A673 (cell line): Measurements from ENCODE around the gene NDOR1. TPM values are rescaled to one million over a fixed set of nuclear protein-coding genes. Genes with fewer than 3 reads are reported as not detected.

Source experiments
- BruUV-seq: library from RNA; stranded (reverse); fragments of 400-500 nt; replicated peaks from 2 replicates; lab custom pipeline; 2021; lab: Mats Ljungman, UMichigan
- CTCF ChIA-PET: fragments of 300-600 bp; sonication (Branson Sonifier 250); formaldehyde crosslinking; loops from one replicate; lab custom pipeline; 2022; ENCODE audit warnings: antibody characterized with exemption; lab: Charles Lee
- POLR2A ChIA-PET: fragments of 300-600 bp; sonication (Branson Sonifier 250); formaldehyde crosslinking; loops from one replicate; lab custom pipeline; 2022; ENCODE audit warnings: antibody characterized with exemption; ENCODE audit not compliant: low non-redundant PET; lab: Charles Lee
- DNase-seq: peaks from one replicate; pipeline ENCODE4 v3.0.0-alpha.2; 2015; ENCODE audit warnings: low spot score
- H3K27ac ChIP-seq: fragments of 200-600 bp; sonication (generic); 2 replicates; pipeline ENCODE4 v1.5.1; 2016; ENCODE audit warnings: mixed run types, low read depth, mild to moderate bottlenecking, mixed read lengths, antibody characterized with exemption, low read length; ENCODE audit not compliant: poor library complexity, severe bottlenecking
- H3K27me3 ChIP-seq: fragments of 200-600 bp; sonication (generic); replicated peaks from 2 replicates; pipeline ENCODE4 v1.6.1; 2017; ENCODE audit warnings: mixed run types, low read depth, mild to moderate bottlenecking, mixed read lengths, antibody characterized with exemption, low read length; ENCODE audit not compliant: insufficient read depth, poor library complexity
- H3K36me3 ChIP-seq: fragments of 200-600 bp; sonication (generic); 2 replicates; pipeline ENCODE4 v1.6.1; 2016; ENCODE audit warnings: mixed run types, mild to moderate bottlenecking, mixed read lengths, antibody characterized with exemption, low read length; ENCODE audit not compliant: insufficient read depth, poor library complexity, severe bottlenecking
- H3K4me1 ChIP-seq: fragments of 200-600 bp; sonication (generic); 2 replicates; pipeline ENCODE4 v1.6.1; 2017; ENCODE audit warnings: mixed run types, mild to moderate bottlenecking, mixed read lengths, antibody characterized with exemption, low read length; ENCODE audit not compliant: insufficient read depth, poor library complexity, severe bottlenecking
- H3K4me3 ChIP-seq: fragments of 200-600 bp; sonication (generic); 2 replicates; pipeline ENCODE4 v1.5.1; 2016; ENCODE audit warnings: low read depth, mixed run types, mild to moderate bottlenecking, mixed read lengths, low read length; ENCODE audit not compliant: poor library complexity, severe bottlenecking
- H3K9me3 ChIP-seq: fragments of 200-600 bp; sonication (generic); 2 replicates; pipeline ENCODE4 v1.6.1; 2016; ENCODE audit warnings: mixed run types, low read depth, mild to moderate bottlenecking, mixed read lengths, antibody characterized with exemption, low read length; ENCODE audit not compliant: poor library complexity, severe bottlenecking
- CTCF ChIP-seq: fragments of 300-800, 200-600 bp; sonication (generic); conservative IDR thresholded peaks from 2 replicates; pipeline ENCODE4 v1.5.1; 2017; ENCODE audit warnings: low read depth, mild to moderate bottlenecking, antibody characterized with exemption, low read length, moderate library complexity, mixed read lengths
- EZH2 ChIP-seq: fragments of 200-600 bp; sonication (generic); IDR thresholded peaks from 2 replicates; pipeline ENCODE4 v1.6.1; 2017; ENCODE audit warnings: borderline replicate concordance, low read depth, mild to moderate bottlenecking, mixed read lengths, antibody characterized with exemption, low read length; ENCODE audit not compliant: poor library complexity, severe bottlenecking
- intact Hi-C: fragments of 100-400 bp; cut with micrococcal nuclease; formaldehyde crosslinking; loops from one replicate; pipeline ENCODE4 v1.10.0; 2022; ENCODE audit not compliant: unreplicated experiment
- total RNA-seq: library from RNA; stranded (reverse); gene quantifications from 2 replicates; pipeline ENCODE4 v1.2.3, GENCODE V29; 2021

Gene NDOR1
- total RNA-seq, 1 experiment from 2014 or later: 40.2 TPM

GRCh38 chr9:137198902-137199283, 6.6 kb upstream of the NDOR1 start:
- no peaks in the 10 kb centered on the region for H3K9me3 ChIP-seq
- no TSS peak for BruUV-seq
- H3K4me1 ChIP-seq: peaks cover 24% of the 10 kb centered on the region
- peak overlapping the region; percentile 59 for H3K4me3 ChIP-seq
- H3K36me3 ChIP-seq: peaks cover under 1% of the 10 kb centered on the region
- H3K27me3 ChIP-seq: no peaks in the 10 kb centered on the region
- no peak for DNase-seq
- intact Hi-C loops: no loop called here
- CTCF ChIA-PET: no interaction called here
- POLR2A ChIA-PET: no interaction called here
- peak overlapping the region; percentile 23 for H3K27ac ChIP-seq
- TF ChIP-seq EZH2 (no peak), CTCF (no peak)

GRCh38 chr9:137199411-137200121, 5.9 kb upstream of the NDOR1 start:
- CTCF ChIA-PET: no interaction called here
- peak overlapping the region; percentile 23 for H3K27ac ChIP-seq
- BruUV-seq: no TSS peak
- H3K9me3 ChIP-seq: no peaks in the 10 kb centered on the region
- intact Hi-C loops: loop anchor here (2.0 kb wide), 1 partner anchor 41 kb away; the partner anchor contains the start of gene TUBB4B
- H3K4me1 ChIP-seq: peaks cover 31% of the 10 kb centered on the region
- no peak for TF ChIP-seq EZH2
- TF ChIP-seq CTCF: no peak
- POLR2A ChIA-PET: no interaction called here
- no peaks in the 10 kb centered on the region for H3K27me3 ChIP-seq
- H3K4me3 ChIP-seq: peak overlapping the region; percentile 59
- DNase-seq: no peak
- peaks cover 6% of the 10 kb centered on the region for H3K36me3 ChIP-seq

GRCh38 chr9:137200311-137201204, 4.9 kb upstream of the NDOR1 start, which contains the start of gene TPRN:
TSS of gene TPRN (minus strand) at chr9:137200741. CDS start at chr9:137200711, 30 bp downstream.
- no peak for TF ChIP-seq CTCF
- no peak for TF ChIP-seq EZH2
- ChIA-PET CTCF (interaction anchor here (0.6 to 1.0 kb wide), 4 partner anchors 12 to 208 kb away, joined by 3 to 9 read pairs (median 5); partner anchors contain the start of gene PAXX), POLR2A (no interaction called here)
- intact Hi-C loops: loop anchor here (2.0 kb wide), 1 partner anchor 40 kb away; the partner anchor contains the start of gene TUBB4B
- Histone ChIP-seq H3K4me1 (peaks cover 34% of the 10 kb centered on the region), H3K9me3 (no peaks in the 10 kb centered on the region), H3K36me3 (peaks cover 6% of the 10 kb centered on the region), H3K27me3 (no peaks in the 10 kb centered on the region), H3K4me3 (peak within 1 kb of the TSS; percentile 59), H3K27ac (peak within 1 kb of the TSS; percentile 76)
- no TSS peak for BruUV-seq
- DNase-seq: peak; percentile 100
